GM19043 (cell line): Measurements from ENCODE around the gene PACS1.

Experiments used
- ATAC-seq: cut with Tn5 transposase; IDR thresholded peaks from one replicate; pipeline ENCODE4 v1.9.1; 2021; ENCODE audit warnings: low read depth; ENCODE audit not compliant: unreplicated experiment

Gene PACS1

GRCh38 chr11:66048547-66049323, 21.3 kb upstream of the PACS1 start, which contains the start of gene GAL3ST3:
Gene GAL3ST3 (minus strand): TSS chr11:66049161. CDS start chr11:66045415, 3,746 bp downstream.
- ATAC-seq: no peak

GRCh38 chr11:66050581-66051231, 19.4 kb upstream of the PACS1 start:
- ATAC-seq: no peak

DNA sequence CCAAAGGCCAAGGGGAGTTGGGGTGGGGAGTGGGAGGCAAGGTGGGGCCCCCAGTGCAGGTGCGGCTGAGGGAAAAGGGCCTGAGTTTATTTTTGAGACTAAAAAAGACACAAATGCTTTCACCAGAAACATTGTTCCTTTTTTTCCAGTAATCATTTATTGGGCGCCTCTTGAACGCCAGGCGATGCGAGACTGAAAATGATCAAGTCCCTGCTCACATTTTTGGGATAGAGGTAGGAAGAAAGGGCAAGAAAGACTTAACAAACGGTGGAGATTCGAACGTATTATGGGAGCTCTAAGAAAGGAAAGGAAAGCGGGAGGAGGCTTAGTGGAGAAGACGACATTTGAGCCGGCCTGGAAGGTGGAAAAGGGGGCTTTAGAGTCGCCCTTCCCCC, 18.7 kb upstream of the PACS1 start:
- ATAC-seq: no peak

GRCh38 chr11:66051766-66052663, 18.1 kb upstream of the PACS1 start, which contains the start of gene SF3B2:
Gene SF3B2 (plus strand): TSS chr11:66052364. CDS start chr11:66052385, 21 bp downstream.
- ATAC-seq: peak; percentile 93

- no peak for ATAC-seq
These were observed 17.4 kb upstream of the PACS1 start for GRCh38 chr11:66052664-66052982.

- ATAC-seq: no peak
These were observed 15.1 kb upstream of the PACS1 start for GRCh38 chr11:66055021-66055420.

DNA sequence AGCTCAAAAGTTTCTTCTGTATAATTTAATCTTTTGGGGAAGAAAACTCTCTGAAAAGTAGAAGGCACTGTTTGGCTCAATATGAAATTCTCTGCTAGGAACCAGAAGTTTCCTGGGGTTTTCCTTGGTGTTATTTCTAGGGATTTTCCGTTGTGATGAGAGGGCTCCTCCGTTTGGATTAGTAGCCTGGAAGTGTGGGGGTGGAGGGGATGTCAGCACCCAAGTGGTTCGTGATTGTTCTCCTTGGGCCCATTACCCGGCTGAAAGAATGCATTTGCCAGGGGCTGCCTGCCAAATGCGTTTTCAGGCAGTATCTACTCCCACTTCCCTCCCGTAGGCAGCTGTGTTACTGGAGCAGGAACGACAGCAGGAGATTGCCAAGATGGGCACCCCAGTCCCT, 13.6 kb upstream of the PACS1 start:
- ATAC-seq: no peak

GRCh38 chr11:66059966-66060680, 9.9 kb upstream of the PACS1 start:
- no peak for ATAC-seq

GRCh38 chr11:66061268-66061667, 8.8 kb upstream of the PACS1 start:
- no peak for ATAC-seq

DNA sequence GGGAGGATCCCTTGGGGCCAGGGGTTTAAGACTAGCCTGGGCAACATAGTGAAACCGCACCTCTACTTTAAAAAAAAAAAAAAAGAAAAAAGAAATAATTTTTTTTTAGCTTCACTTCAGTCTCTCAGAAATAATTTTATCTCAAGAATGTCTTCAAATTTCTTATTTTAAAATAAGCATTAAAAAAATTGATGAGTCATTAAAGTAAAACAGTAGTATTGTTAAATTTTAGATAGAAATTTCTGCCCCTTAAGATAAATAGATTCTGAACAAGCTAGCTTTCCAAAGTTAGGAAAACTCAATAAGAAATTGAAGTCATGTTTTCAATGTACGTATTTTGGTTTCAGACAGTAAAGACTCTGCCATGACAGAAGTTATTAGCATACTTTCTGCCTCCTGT, 7.7 kb upstream of the PACS1 start:
- no peak for ATAC-seq

DNA sequence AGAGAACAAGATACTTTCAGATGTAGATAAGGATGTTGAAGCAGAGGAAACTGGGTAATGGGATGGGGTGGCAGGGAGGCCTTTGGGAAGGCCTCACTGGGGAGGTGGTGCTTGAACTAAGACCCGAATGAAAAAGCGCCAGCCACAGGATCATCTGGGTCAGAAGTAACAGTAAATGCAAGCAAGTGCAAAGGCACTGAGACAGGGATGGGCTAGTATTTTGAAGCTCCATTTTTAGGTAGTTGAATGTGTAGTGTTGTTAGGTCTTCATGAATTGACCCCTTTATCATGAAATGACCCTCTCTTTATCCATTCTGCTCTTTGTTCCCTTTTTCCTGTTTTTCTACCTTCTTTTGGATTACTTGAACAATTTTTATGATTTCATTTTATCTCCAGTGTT, 6.2 kb upstream of the PACS1 start:
- no peak for ATAC-seq

DNA sequence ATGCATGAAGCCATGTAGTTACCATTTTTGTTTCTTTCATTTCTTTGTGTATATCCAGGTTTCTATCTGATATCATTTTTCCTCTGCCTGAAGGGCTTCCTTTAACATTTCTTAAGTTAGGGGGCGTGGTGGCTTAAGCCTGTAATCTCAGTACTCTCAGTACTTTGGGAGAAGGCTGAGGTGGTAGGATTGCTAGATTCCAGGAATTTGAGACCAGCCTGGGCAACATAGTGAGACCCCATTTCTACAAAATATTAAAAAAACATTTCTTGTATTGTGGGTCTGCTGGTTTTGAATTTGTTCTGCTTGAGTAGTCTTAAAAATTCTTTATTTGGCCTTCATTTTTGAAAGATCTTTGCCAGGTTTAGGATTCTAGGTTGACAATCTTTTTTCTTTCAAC, 5.5 kb upstream of the PACS1 start:
- no peak for ATAC-seq

DNA sequence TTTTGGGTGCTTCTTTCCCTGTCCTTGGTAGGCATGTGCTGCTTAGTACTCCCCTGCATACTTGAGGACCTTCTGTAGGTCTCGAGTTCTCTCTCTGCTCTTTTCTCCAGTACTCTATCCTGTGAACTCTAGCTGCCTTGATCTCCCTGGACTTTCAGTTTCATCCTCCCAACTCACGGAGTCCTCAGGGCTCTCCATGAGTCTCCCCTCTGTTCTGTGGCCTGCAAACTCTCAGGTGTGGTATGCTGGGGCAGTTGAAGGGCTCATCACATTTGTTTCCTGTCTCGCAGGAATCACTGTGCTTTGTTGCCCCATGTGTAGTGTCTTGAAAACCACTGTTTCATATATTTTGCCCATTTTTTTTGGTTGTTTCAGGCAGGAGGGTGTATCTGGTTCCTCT, 3.3 kb upstream of the PACS1 start:
- ATAC-seq: no peak

DNA sequence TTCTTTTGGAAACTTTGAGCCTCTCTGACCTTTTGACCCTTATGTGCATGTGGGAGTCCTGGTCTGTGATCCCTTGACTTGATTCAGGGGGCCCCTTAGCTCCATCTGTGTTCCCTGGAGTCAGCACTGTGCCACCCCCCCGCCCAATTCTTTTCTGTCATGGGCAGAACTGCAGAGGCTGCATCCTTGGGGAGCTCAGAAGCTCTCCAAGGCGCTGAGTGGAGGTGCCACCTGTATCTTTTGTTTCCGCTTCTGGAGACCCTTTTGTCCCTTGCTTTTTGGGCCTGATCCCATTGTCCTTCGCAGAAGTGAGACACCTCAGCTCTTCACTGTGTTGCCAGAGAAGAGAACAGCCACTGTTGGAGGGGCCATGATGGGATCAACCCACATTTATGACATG, 2.4 kb upstream of the PACS1 start:
- no peak for ATAC-seq

DNA sequence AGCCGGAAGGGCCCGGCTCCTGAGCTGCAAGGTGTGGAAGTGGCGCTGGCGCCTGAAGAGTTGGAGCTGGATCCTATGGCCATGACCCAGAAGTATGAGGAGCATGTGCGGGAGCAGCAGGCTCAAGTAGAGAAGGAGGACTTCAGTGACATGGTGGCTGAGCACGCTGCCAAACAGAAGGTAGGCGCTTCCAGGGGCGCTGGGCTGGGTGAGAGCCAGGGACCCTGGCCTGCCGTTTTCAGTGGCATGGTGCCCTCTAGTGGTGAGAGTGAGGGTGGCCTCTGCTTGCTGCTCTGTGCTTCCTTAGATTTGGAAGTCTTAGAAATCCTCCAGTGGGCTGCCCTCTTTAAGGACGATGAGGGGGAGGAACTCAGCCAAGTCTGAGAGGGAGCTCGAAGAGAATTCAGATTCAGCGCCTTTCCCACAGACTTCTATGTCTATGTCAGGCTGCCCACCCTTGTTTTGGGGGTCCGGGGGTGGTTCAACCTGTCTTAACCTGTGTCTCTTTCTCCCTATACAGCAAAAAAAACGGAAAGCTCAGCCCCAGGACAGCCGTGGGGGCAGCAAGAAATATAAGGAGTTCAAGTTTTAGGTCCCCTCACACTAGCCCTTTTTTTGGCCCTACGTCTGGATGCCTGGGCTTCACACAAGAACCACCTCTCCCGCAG, 1.8 kb upstream of the PACS1 start:
- no peak for ATAC-seq

DNA sequence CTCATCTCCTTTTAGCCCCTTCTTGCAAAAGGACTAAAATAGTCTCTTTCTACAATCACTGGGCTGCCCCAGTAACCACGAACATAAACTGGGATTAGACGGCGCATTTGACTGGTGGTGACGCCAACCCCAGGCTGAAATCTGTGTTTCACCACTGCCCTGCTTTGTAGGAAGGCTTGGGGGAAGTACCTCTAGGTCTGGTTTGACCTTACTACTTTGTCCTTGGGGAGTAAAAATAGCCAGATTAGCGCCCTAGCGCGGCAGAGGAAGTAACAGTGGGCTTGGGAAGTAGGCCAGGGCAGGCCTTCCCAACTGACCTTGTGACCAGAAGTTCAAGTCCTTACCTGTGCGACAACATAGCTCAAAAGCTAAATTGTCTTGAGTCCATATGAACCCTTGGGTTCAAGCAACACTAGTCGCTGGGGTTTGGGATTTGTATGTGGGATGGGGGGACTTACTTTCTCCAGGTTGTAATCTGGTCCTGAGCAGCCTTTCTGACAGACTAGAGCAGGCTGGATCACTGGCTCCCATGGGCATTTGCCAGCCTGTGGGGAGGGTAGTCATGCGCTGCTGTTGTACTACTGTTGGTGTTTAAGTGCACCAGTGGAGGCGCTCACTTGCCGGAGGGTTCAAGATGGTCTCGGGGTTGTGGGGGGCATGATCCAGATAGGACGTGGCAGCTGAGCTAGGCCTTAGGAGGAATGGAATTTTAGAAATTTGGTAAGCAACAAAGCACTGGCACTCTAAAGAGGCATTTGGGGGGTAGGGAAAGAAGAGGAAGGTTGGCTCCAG, 953 bp upstream of the PACS1 start:
- ATAC-seq: no peak

GRCh38 chr11:66070604-66071380, 720 bp downstream of the PACS1 start:
- ATAC-seq: no peak

GRCh38 chr11:66071381-66071801, 1.3 kb downstream of the PACS1 start:
- ATAC-seq: no peak

GRCh38 chr11:66072081-66072480, 2.0 kb downstream of the PACS1 start:
- ATAC-seq: no peak
